Thymus (tissue), 11 donors: Measurements from ENCODE around the gene MDGA2. TPM values are rescaled to one million over a fixed set of nuclear protein-coding genes. Genes with fewer than 3 reads are reported as not detected.
"Not testable (repeated sequence)": the region's sequence is repeated elsewhere in the genome, so short reads cannot be mapped to it uniquely, and the experiment has no call there.

ENCODE experiments used
- DNase-seq, 9 donors: peaks; one replicate each; pipeline ENCODE4 v3.0.0-alpha.2; 2013; ENCODE audit warnings: low spot score in 9 of 9, low read depth in 6 of 9, missing footprints in 1 of 9
- H3K27ac ChIP-seq, 2 donors: one replicate each; pipeline ENCODE4 v1.5.1; 2013; ENCODE audit warnings: control low read depth in 1 of 2, low read depth in 1 of 2, low read length in 1 of 2, mild to moderate bottlenecking in 1 of 2, moderate library complexity in 1 of 2
- H3K27me3 ChIP-seq, 2 donors: one replicate each; pipeline ENCODE4 v1.5.1; 2013; ENCODE audit warnings: low read length in 1 of 2; ENCODE audit not compliant: control insufficient read depth in 2 of 2, insufficient read depth in 1 of 2
- H3K36me3 ChIP-seq, 2 donors: one replicate each; pipeline ENCODE4 v1.5.1; 2013; ENCODE audit warnings: low read length in 1 of 2, mild to moderate bottlenecking in 1 of 2, moderate library complexity in 1 of 2; ENCODE audit not compliant: control insufficient read depth in 2 of 2, insufficient read depth in 2 of 2
- H3K4me1 ChIP-seq, 2 donors: one replicate each; pipeline ENCODE4 v1.5.1; 2013; ENCODE audit warnings: low read length in 2 of 2; ENCODE audit not compliant: control insufficient read depth in 2 of 2, insufficient read depth in 2 of 2
- H3K4me3 ChIP-seq, 2 donors: one replicate each; pipeline ENCODE4 v1.5.1; 2013; ENCODE audit warnings: low read length in 2 of 2, control low read depth in 1 of 2, mild to moderate bottlenecking in 1 of 2
- H3K9me3 ChIP-seq, 2 donors: one replicate each; pipeline ENCODE4 v1.5.1; 2013; ENCODE audit warnings: low read length in 1 of 2, mild to moderate bottlenecking in 1 of 2; ENCODE audit not compliant: control insufficient read depth in 2 of 2, insufficient read depth in 1 of 2
- WGBS: extraction: QIAGEN DNeasy Blood & Tissue Kit; methylation state at CpG from one replicate; pipeline ENCODE4 v1.1.7; 2013; 5-methylcytosine and 5-hydroxymethylcytosine counted together
- polyA plus RNA-seq: library from polyadenylated mRNA; stranded (reverse); fragments of 200-250 nt; gene quantifications from one replicate; pipeline ENCODE4 v1.2.3, GENCODE V29; 2013
- total RNA-seq: library from RNA; stranded (reverse); fragments of 120-200 nt; gene quantifications from one replicate; pipeline ENCODE4 v1.2.4, GENCODE V29; 2013
- donor health status: healthy.

Gene MDGA2
- total and polyA plus RNA-seq, 2 donors = 0.02 to 0.09 TPM

GRCh38 chr14:47637753-47638152 is 37.7 kb downstream of the MDGA2 start:
- Histone ChIP-seq H3K27me3 (no peaks in the 10 kb centered on the region), H3K36me3 (no peaks in the 10 kb centered on the region), H3K9me3 (no peaks in the 10 kb centered on the region), H3K4me3 (no peak overlapping the region), H3K27ac (no peak overlapping the region), H3K4me1 (no peaks in the 10 kb centered on the region)
- whole genome bisulfite sequencing = 95% methylated on average over 3 of the region's 3 CpGs
- DNase-seq = no peak

GRCh38 chr14:47626151-47627035 is 49.0 kb downstream of the MDGA2 start:
- no peaks in the 10 kb centered on the region for H3K36me3 ChIP-seq
- H3K9me3 ChIP-seq = peaks cover 0 to 6% of the 10 kb centered on the region in 2 donors
- WGBS = 96% methylated on average over 51 of the region's 51 CpGs
- no peak overlapping the region for H3K27ac ChIP-seq
- no peak for DNase-seq
- no peak overlapping the region for H3K4me3 ChIP-seq
- no peaks in the 10 kb centered on the region for H3K27me3 ChIP-seq
- H3K4me1 ChIP-seq = no peaks in the 10 kb centered on the region

GRCh38 chr14:47624126-47624525 is 51.3 kb downstream of the MDGA2 start:
- H3K27me3 ChIP-seq, H3K9me3 ChIP-seq, DNase-seq, H3K27ac ChIP-seq, H3K4me3 ChIP-seq, H3K36me3 ChIP-seq, H3K4me1 ChIP-seq: not testable (repeated sequence)
- WGBS = 95% methylated on average over 13 of the region's 13 CpGs

- DNase-seq = no peak
- 85% methylated on average over 3 of the region's 3 CpGs for WGBS
Measured at GRCh38 chr14:47619392-47619791, 56.0 kb downstream of the MDGA2 start.

GRCh38 chr14:47606566-47606965 is 68.8 kb downstream of the MDGA2 start:
- H3K36me3 ChIP-seq = no peaks in the 10 kb centered on the region
- no peaks in the 10 kb centered on the region for H3K27me3 ChIP-seq
- no peak for DNase-seq
- no peak overlapping the region for H3K27ac ChIP-seq
- H3K9me3 ChIP-seq = no peaks in the 10 kb centered on the region
- H3K4me1 ChIP-seq = no peaks in the 10 kb centered on the region
- 92% methylated on average over 3 of the region's 3 CpGs for WGBS
- H3K4me3 ChIP-seq = no peak overlapping the region

More at GRCh38 chr14:47619392-47619791, 56.0 kb downstream of the MDGA2 start:
- H3K4me3 ChIP-seq = no peak overlapping the region
- peaks cover 0 to 3% of the 10 kb centered on the region in 2 donors for H3K9me3 ChIP-seq
- no peaks in the 10 kb centered on the region for H3K27me3 ChIP-seq
- no peak overlapping the region for H3K27ac ChIP-seq
- H3K4me1 ChIP-seq = no peaks in the 10 kb centered on the region
- H3K36me3 ChIP-seq = no peaks in the 10 kb centered on the region

GRCh38 chr14:47596860-47597259 is 78.5 kb downstream of the MDGA2 start:
- Histone ChIP-seq H3K36me3 (no peaks in the 10 kb centered on the region), H3K27ac (no peak overlapping the region), H3K27me3 (no peaks in the 10 kb centered on the region), H3K4me3 (no peak overlapping the region), H3K4me1 (no peaks in the 10 kb centered on the region), H3K9me3 (no peaks in the 10 kb centered on the region)
- WGBS = 91% methylated on average over 2 of the region's 2 CpGs
- DNase-seq = no peak

- H3K27me3 ChIP-seq = no peaks in the 10 kb centered on the region
- no peak overlapping the region for H3K27ac ChIP-seq
- 91% methylated on average over 3 of the region's 3 CpGs for WGBS
- H3K4me3 ChIP-seq = no peak overlapping the region
- H3K9me3 ChIP-seq = no peaks in the 10 kb centered on the region
- no peaks in the 10 kb centered on the region for H3K36me3 ChIP-seq
- DNase-seq = no peak
- H3K4me1 ChIP-seq = no peaks in the 10 kb centered on the region
Measured at GRCh38 chr14:47596232-47596631, 79.2 kb downstream of the MDGA2 start.

- Histone ChIP-seq H3K27ac (no peak overlapping the region), H3K4me3 (no peak overlapping the region), H3K27me3 (no peaks in the 10 kb centered on the region), H3K9me3 (no peaks in the 10 kb centered on the region), H3K36me3 (no peaks in the 10 kb centered on the region), H3K4me1 (no peaks in the 10 kb centered on the region)
- 96% methylated on average over 1 of the region's 1 CpG for WGBS
- DNase-seq = no peak
Measured at GRCh38 chr14:47595552-47595951, 79.9 kb downstream of the MDGA2 start.

GRCh38 chr14:47590767-47591495 is 84.5 kb downstream of the MDGA2 start:
- Histone ChIP-seq H3K27ac (no peak overlapping the region), H3K36me3 (no peaks in the 10 kb centered on the region), H3K27me3 (no peaks in the 10 kb centered on the region), H3K9me3 (no peaks in the 10 kb centered on the region), H3K4me1 (no peaks in the 10 kb centered on the region), H3K4me3 (no peak overlapping the region)
- no peak for DNase-seq
- 44% methylated on average over 2 of the region's 2 CpGs for WGBS
